HG02943 (cell line): Measurements from ENCODE around the gene GIMAP5.

Experiments
- ATAC-seq: cut with Tn5 transposase; IDR thresholded peaks from one replicate; pipeline ENCODE4 v1.9.1; 2021; ENCODE audit warnings: mild to moderate bottlenecking, low read depth, moderate library complexity; ENCODE audit not compliant: unreplicated experiment

The GIMAP5 gene

DNA sequence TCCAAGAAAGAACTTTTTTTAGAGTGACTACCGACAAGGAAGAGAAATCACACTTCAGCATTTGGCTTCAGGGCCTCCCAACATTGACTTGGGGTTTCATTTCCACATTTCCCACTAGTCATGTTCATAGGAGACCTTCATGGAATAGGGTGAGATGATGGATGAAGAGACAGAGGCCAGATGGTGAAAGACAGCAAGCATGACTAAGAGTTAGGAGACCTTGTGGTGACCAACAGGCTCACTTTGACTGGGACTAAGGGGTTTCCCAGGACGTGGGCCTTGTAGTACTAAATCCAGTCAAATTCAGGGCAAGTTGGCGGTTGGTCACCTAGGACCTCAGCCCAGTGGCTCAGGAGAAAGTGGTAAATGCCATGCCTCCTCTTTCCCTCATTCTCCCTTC, 3.0 kb upstream of the GIMAP5 start:
- no peak for ATAC-seq

DNA sequence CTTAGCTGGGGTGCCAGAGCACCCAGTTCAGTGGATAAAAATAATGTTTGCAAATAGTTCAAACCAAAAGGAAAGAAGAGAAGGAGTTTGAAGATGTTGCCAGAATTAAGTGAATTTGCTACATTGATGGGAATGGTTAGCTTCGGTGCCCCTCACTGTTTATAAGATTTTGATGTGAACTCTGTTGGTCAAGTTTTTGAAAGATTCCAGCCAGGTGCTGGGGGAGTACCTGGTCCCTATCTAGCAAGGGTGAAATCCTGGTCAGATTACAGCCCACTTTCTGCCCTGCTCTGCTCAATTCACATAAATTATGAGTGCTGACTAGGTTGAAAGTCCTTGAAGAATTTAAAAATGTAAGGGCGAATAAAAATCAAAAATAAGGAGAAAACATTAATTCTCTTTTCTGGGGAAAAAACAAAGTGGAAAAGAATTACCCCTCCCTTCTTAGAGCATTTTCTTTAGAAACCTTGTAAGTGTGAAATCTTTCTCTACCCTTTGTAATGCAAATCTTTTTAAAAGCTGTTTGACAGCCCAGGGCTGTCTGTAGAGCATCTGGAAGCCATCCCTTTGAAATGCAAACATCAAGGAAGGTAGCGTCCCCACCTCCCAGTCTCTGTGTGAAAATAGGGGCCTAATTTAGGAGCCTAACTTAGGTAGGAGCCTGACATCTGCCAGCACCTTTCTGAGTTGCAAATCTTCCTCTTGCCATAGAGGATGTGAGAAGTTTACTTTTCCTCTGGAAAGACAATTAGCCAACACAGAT, 1.4 kb upstream of the GIMAP5 start:
- no peak for ATAC-seq

DNA sequence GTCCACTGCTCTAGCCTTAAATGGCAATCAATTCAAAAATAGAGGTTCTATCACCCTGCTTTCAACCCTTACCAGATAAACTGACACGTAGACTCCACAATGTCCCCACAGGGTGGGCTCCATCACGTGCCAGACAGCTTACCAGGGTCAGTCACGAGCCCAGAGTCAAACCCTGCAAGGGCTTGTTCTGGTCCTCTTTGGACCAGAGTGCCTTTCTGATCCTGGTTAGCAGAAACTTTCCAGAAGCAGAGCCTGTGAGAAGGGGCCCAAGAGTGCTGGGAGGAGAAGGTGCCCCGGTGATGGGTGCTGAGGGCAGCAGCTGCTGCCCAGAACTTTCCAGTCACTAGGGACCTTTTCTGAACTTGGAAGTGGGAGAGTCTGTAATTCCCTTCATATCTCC, 354 bp upstream of the GIMAP5 start:
- ATAC-seq: no peak

DNA sequence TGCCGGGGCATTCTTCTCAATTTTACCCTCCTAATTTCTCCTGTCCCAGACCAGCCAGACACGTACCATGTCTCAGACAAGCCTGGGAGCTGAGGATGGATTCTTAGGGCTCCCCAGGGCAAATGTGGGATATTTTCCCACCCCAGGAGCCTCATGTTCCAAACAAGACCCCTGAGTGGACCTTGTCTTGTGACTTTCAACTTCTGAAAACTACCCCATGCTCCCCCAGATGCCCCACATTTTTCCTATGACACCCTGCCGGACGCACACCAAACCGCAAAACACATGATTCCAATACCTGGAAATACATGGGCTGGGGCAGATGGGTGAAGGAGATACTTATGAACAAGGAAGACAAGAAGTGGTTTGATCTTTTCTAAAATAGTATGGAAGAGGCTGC, 874 bp downstream of the GIMAP5 start:
- no peak for ATAC-seq

DNA sequence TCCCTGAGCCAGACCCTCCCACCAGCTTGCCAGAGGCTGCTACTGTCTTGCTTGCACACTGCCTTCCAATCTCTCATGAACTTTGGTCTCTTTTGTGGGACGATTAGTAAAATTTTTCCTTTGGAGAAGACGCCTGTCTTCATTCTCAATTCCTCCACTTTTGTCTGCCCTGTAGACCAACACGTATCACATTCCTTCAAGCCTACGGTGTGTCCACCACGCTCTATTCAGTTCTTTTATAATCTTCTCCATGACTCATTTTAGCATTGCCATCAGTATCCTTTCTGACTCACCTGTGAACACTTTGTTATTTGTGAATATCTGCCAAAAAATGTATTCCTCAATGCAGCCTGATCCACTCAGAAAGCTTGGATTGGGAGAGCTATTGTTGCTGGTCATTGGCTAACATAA, 1.4 kb downstream of the GIMAP5 start:
- ATAC-seq: no peak

DNA sequence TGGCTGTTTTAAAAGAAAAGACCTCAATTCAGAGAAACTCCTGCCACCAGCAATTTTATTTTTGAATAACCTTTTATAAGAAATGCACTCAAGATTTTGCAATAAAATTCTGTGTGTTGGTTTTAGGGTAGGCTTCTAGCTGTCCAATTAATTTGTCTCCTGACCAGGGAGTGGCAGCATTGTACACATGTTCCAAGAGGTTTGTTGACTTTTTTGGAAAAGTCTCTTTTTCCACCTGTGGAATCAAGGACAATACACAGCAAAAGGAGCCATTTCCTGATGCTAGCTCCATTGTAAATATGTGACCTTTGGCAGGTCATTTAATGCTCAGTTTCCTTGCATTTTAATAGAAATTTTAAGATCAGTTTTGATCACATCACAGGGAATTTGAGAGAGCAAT, 1.8 kb downstream of the GIMAP5 start:
- ATAC-seq: no peak

DNA sequence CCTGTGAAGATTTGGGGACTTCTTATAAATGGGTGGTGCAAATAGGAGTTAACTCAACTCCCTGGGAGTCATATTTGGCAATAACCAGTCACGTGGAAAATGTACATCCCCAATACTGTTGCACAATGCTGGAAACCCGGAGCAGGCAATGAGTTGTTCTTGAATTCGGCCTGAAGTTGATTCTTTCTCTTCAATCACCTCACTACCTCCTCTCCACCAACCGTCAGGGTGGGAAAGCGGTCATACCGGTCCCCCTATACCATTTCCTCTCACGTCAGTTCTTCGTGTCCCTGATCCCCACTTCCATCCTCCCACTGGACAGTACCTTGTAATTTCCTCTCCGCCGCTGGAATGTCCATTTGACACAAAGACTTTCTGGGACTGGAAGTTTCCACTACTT, 2.8 kb downstream of the GIMAP5 start:
- ATAC-seq: no peak

DNA sequence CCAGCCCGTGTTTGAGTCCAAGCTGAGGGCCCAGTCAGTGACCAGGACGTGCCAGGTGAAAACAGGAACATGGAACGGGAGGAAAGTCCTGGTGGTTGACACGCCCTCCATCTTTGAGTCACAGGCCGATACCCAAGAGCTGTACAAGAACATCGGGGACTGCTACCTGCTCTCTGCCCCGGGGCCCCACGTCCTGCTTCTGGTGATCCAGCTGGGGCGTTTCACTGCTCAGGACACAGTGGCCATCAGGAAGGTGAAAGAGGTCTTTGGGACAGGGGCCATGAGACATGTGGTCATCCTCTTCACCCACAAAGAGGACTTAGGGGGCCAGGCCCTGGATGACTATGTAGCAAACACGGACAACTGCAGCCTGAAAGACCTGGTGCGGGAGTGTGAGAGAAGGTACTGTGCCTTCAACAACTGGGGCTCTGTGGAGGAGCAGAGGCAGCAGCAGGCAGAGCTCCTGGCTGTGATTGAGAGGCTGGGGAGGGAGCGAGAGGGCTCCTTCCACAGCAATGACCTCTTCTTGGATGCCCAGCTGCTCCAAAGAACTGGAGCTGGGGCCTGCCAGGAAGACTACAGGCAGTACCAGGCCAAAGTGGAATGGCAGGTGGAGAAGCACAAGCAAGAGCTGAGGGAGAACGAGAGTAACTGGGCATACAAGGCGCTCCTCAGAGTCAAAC, 5.2 kb downstream of the GIMAP5 start:
- no peak for ATAC-seq

DNA sequence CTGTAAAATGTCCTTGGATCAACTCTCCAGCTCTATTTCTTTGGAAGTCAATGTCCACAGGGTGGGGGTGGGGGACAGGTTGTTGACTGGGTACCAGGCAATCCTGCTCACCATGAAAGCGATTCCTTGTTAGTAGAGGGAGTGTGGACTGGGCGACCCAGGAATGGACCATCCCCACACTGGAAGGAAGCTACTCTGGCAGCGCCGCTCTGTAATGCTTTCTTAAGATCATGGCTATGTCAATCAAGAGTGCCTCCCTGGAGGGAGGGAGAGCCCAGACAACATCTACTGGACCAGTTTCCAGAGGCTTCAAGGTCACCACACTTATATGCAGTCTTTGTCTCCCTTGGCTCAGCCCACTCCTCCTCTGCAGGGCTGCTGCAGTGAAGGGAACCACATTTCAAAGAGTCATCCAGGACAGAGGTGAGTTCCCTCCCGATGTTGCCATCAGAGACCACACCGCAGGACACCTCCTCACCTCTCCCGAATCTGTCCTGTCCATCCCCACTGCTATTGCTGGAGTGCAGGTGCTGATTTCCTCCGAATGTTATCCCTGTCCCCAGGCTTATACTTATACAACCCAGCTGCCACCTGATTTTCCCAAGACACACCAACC, 6.9 kb downstream of the GIMAP5 start:
- ATAC-seq: no peak

DNA sequence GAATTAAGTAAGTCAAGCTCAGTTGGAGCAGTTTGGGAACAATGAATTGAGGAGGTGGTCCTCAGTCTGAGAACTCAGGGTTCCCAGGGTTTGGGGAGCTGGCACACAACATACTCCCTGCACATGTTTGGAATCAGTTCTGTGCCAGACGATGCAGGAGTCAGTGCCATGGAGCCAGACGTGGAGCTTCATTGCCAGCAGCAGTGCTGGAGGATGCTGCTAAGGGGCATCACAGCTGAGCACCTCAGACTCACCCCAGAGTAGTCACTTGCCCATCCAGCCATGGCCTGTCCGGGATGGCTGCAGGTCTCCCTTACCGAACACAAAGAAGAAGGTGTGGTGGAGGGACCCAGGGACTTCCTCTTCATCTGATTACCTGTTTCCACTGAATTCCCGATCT, 7.9 kb downstream of the GIMAP5 start:
- ATAC-seq: no peak

DNA sequence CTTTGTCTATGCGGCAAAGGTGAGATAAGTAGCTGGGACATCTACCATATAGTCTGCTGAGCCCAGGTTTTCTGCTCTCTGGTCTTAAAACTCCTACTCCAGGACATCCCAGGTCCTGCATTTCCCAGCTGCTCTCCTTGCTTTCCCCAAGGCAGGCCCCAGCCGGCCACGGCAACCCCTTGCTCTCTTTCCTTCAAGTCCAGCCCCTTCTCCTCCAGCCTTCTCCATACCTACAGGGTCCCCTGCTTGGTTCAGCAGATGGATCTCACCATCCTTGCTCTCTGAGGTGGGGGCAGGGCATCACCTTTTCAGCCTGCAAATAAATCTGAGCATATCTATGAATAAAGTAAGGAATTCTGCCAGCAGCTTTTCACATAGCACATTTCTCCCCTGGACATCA, 8.7 kb downstream of the GIMAP5 start:
- ATAC-seq: no peak

DNA sequence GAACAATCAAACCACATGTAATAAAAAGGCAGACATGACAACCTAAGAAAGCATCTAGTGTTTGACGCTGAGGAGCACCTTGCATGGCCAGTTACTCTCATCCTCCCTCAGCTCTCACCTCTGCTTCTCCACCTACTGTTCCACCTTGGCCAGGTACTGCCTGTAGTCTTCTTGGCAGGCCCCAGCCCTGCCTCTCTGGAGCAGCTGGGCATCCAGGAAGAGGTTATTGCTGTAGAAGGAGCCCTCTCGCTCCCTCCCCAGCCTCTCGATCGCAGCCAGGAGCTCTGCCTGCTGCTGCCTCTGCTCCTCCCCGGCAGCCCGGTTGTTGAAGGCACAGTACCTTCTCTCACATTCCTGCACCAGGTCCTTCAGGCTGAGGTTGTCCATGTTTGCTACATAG, 9.7 kb downstream of the GIMAP5 start:
- no peak for ATAC-seq

DNA sequence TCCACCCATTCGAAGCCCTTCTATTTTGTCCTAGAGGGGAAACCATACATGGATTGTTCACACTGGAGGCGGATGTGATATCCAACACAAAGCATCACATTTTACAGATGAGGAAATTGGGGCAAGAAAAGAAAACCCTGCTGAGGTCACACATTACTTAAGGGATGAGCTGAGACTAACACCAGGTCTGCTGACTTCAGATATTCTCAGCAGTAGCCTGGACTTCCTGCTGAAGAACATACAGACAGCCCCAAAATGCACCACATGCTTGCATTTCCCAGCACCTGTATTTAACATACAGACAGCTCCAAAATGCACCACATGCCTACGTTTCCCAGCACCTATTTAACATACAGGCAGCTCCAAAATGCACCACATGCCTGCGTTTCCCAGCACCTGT, 11.2 kb downstream of the GIMAP5 start:
- ATAC-seq: no peak

DNA sequence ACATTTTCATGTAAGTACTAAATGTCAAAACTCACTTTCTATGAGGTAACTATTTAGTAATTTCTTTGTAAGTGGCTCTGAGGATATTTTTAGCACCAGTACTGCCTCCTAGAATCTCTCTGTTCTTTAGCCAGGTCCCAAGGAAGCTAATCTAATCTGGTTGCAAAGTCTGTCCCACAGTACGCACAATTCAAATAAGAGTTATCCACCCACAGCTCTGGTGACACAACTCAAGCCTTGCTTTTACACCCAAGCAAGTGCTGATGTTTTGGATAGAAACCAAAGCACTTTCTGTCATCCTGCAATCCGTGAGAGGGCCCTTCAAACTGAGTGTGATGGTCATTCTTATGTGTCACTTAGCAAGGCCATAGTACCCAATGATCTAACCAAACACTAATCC, 14.5 kb downstream of the GIMAP5 start:
- no peak for ATAC-seq

DNA sequence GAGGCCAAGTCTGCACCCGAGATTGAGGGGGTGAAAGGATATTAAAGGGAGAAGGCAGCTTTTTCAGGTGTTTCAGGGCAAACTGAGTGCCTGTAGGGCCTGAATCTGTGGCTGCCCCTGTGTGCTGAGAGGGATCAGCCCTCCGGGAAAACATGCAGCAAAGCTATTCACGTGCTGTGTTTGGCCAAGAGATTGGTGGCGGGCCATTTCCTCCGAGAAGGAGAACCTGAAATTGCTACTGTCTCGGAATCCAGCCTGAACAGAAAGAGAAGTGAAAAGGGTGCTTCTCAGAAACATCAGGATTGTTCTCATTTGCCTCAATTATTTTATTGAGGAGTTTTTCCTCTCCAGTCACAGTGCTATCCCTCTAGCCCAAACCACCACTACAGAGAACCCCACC, 16.0 kb downstream of the GIMAP5 start:
- ATAC-seq: no peak

DNA sequence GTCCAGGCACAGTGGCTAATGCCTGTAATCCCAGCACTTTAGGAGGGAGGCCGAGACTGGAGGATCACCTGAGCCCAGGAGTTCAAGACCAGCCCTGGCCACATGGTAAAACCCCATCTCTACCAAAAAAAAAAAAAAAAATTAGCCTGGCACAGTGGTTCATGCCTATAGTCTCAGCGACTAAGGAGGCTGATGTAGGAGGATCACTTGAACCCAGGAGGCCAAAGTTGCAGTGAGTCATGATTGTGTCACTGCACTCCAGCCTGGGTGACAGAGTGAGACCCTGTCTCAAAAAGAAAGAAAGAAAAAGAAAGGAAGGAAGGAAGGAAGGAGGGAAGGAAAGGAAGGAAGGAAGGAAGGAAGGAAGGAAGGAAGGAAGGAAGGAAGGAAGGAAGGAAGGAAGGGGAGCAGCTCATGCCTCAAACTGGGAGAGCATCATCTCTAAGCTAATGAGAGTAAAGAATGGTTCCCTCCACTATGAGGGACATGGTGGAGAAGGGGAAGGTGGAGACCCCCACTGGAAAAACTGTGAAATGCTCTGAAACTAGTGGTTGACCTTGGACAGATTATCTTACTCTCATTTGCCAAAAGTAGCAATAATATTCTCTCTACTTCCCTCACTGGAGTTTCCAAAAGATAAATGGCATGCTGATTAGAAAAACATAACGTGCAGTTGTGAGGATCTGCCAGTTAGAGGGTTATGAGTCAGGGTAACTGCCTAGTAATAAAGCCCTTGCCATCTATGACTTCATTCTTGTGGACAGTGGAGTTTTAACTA, 16.8 kb downstream of the GIMAP5 start:
- no peak for ATAC-seq

DNA sequence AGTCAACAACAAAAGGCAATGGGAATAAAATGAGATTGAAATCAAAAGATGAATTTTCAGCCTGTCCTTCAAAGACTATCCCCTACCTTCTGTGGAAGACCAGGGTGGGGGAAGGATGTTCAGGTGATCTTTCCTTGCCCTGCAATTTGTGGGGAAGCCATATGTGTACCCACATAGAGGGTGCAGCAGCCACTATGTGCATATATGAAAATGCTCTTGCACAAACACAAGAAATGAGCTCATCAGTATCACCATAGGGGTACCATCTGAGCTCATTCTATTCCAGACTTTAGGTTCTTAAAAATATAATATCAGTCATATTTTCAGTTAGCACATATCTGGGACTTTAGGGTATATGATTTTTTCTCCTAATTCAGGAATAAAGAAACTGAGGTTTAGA, 17.7 kb downstream of the GIMAP5 start:
- no peak for ATAC-seq

DNA sequence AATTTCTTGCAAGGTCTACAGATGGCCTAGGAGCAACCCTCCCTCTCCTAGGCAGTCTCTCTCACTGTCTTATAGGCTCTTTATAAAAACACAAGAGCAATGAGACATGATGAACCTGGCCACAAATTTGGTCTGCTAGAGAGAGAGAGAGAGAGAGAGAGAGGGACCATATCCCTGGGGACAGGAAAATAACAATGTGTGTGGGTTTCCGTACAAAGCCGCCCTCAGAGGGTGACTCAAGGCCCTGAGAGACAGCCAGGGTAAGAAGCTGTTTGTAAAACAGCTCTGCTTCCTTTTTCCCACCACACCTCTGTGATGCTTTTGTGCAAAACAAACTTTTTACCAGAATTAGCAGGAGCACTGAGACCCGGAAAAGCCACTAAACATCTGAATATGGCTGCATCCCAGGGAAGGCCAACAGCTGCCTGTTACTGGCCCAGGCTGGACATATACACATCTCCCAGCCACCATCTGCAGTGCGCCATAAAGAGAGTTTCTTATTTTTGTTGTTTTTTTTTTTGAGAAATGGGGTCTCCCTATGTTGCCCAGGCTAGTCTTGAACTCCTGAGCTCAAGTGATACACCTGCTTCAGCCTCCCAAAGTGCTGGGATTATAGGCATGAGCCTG, 18.4 kb downstream of the GIMAP5 start:
- ATAC-seq: no peak

DNA sequence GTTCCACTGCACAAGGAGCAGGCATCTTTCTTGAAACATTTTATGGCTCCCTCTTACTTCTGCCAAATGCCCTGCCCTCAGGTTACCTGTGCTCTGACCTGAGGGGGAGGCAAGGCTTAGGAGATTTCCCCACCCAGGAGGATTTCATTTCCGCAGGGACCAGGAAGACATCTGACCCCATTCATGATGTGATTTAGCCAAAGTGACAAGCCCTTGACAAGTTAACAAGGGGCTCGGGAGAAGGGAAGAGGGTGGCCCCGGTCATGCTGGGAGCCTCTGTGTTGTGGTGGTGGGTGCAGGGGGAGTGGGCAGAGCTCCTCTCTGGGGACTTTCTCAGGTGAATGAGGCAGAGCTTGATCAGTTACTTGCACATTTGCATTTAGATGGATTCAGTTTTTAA, 18.9 kb downstream of the GIMAP5 start:
- ATAC-seq: no peak

DNA sequence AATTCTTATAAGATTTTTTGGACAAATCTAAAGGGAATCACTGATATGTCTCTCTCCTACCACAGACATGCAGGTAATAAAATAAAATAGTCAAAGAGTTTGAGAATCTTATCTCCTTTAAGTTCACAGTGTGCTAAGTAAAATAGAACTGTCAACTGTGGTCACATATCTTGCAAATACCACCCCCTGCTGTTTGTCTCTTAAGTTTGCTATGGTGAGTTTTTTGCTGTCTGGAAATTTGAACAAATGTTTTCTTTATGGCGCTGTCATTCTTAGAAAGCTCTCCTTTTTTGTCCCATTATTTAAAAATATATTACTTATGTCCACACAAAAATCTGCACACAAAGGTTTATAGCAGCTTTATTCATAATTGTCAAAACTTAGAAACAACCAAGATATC, 19.6 kb downstream of the GIMAP5 start:
- no peak for ATAC-seq

DNA sequence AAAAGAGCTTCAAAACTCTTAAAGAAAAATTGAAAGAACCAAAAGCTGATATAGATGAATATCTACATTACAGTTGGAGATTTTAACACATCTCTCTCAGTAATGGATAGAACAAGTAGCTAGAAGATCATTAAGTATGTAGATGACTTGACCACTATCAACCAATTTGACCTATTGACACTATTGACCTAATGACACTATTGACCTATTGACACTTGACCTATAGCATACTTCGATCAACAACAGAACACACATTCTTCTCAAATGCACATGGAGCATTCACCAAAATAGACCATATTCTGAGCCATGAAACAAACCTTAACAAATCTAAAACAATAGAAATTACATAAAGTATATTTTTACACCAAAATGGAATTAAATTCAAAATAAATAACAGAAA, 22.3 kb downstream of the GIMAP5 start:
- ATAC-seq: no peak
